Hypothalamus (tissue), 51 donors: Measurements from ENCODE around the gene ARID1B.

Experiments used
- DNase-seq, 51 donors: peaks; one replicate each; lab custom pipeline; 2025; lab: John Stamatoyannopoulos, UW

Gene ARID1B

DNA sequence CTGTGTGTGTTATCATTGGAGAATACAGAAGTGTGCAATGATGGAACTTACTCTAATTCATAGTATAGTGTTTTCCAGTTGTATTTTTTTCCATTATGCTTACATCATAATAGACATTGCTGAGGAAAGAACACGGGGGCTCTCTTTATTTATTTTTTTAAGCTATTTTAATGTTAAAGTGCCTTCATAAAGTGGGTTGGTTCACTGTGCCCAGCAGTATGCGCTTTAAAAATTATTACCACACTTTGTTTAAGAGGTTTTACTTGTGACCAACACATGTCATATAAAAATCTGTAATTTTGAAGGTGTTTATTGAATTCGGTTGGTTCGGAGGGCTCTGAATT lies 330.4 kb downstream of the ARID1B start:
- no peak for DNase-seq

DNA sequence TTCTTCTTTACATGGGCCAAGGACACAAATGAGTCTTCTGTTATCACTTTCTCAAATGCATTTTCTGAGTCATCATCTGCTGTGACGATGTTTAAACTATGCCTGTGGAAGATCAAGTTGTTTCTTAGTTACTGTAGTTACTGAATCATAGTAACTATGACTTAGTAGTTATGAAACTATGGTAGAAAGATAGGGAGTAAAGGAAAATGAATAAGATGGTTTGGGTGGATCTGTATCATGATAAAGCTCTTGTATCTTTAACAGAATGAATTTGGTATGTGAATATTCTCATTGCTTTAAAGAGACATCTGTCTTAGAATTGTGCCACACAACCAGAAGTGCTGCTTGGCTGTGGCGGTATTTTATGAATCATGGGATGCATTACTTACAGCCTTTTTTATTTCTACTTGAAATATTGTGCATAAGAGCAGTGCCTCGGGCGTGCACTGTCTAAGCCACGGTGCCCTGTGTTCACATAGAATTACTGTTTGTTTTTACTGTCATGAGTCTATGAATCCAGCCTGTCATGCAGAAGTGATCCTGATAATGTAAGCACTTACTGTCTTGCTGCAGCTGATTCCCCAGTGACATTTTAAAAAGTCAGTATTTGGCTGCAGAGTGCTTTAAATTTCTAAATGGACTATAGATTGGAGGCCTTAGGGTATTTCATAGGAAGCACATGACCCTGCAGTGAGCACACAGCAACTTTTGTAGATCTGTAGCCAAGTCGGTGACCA lies 330.9 kb downstream of the ARID1B start:
- DNase-seq = no peak

DNA sequence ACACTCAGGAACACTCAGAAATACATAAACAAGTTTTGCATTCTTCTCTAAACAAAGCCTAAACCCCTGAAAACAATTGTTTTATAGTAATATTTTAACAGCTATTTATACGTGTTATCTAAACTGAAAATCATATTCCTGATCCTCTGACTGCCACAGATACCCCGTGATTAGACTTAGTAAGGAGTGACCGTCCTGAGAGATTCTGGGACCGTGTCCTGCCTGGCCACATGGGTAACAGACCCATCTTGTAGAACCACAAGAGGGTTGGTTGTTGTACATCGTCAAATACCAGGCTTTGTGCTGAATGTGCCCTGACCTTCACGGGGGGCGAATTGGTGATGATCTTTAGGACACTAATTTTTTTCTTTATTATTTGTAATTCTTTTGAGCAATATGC lies 331.7 kb downstream of the ARID1B start:
- no peak for DNase-seq

DNA sequence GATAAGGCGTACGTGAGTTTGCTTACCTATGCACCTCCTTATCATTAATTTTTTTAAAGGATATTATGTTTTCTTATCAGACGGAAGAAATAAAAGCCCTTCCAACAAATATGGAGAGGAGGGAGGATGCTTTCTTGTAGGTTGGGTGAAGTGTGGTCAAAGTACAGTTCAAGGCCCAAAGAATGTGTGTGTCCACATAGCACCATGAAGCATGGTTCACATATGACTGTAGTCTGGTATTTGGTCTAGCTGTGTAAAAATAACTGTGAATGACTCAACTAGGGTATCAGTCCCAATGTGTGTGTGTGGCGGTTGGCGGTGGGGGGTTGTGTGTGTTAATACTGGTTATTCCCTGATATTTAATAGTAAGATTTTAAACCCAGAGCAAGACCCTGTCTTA lies 333.4 kb downstream of the ARID1B start:
- DNase-seq = no peak

DNA sequence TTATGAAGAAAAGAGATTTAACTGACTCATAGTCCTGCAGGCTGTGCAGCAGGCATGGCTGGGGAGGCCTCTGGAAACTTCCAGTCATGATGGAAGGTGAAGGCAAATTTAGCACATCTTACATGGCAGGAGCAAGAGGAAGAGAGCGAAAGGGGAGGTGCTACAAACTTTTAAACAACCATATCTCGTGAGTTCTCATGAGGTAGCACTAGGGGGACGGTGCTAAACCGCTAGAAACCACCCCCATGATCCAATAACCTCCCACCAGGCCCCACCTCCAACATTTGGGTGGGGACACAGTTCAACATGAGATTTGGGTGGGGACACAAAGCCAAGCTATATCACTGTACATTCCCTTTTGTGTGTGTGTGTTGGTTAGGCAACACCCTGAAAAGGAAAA lies 336.2 kb downstream of the ARID1B start:
- DNase-seq = no peak

DNA sequence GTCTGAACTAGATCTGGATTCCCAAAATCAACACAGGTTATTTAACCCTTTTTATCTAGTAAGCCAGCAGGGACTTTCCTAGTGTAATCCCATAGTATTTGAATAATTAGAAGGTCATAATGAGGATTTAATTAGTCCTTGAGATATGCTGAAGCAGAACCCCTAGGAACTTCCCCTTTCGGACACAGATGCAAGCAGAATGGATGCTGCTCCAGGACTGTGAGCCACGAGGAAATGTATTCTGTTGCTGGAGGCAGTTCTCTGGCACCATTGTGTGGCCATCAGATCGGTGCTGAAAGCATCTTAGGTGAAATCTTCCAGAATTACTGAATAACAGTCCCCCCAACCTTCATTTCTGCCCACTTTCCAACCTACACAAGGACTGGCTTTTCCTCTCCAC lies 339.2 kb downstream of the ARID1B start:
- no peak for DNase-seq

DNA sequence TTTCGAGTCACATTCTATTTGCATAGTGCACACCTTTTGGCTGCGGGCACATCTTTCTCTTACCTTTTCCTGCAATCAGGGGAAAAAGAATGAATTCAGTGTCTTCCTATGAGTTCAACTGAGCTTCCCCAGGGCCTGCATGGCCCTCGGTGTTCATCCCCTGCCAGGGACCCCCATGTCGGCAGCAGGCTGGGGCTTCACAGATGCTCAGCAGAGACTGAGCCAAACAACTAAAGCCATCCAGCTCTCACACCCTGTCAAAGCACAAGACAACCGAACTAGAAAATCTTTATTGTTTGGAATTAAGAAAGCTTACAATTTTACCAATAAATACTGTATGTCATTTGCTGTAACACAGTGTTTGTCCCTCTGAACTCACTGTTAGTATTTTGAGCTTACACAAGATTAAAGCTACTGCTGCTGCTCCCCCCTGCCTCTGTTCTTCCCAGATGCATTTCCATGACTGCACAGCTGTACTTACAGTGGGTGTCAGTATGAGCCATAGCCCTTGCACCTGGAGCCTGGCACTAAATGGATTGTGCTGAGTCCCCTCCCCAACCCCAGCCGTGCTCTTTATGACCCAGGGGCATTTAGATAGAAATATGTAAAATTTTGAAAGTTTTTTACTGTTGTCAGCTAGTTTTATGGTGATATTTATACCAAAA lies 340.4 kb downstream of the ARID1B start:
- DNase-seq = no peak

DNA sequence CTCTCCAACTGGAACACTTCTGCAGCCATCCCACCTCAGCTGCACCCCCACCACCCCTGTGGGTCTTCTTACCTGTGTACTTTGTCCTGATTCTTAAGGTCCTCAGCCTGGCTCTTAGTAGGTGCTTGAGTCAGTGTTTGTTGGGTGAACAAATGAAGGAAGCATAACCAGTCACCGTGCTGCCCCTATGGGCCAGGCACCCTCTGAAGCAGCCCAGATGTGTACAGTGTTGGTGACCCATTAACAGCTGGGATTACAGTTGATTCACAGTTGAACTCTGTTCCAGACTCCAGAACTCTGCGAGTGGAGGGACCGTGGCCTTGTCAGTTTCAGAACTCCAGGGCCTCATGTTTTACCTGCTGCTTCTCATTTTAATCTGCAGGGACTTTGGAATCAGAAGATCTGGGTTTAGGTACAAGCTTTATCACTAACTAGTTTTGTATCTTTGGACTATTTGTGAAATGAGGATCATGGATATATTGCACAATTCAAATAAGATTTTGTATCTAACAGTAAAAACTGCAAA lies 342.4 kb downstream of the ARID1B start:
- DNase-seq = no peak

DNA sequence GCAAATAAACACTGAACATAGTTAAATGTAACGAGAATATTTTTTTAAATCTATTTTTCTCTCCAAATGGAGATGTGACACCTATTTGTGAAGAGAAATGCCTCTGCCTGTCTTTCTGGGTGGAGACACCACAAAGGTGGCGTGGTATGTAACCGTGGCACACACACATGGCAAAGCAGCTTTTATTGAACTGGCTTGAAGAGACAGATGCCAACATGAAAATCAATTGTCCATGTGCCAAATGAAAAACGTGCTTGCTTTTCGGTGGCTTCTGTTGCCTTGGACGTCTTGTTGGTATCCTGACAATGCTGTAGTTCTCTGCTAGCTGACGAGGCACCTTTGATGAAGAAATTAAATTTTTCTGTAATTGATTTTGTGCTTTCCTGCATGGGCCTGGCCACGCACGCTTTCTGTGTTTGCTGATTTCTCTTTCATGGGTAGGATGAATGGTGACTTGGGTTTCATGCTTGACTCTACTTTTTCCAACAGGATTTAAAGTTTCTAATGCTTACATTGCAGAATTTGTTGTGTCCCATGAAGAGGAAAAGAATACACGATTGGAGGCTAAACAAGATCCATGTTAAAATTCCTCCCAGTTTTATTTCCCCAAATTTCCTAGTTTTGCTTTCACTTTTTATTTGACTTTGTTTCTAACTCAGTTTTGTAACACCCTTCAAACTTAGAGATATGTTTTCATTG lies 343.5 kb downstream of the ARID1B start:
- DNase-seq = no peak

DNA sequence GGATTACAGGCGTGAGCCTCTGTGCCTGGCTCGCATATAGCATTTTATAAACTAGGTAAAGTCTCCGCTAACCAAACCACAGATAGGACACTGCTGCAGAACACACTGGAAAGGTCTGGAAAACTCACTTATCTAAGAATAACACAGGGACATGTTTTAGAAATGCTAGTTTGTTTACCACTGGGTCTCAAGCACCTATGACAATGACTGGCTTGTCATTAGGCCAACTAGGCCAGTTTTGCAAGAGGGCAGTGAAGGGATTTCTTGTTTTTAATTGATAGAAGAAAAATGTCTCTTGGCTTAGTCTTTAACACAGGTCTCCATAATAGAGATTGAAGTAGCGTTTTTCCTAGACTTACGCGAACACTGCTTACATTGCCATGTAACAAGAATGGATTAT lies 344.7 kb downstream of the ARID1B start:
- DNase-seq = no peak

DNA sequence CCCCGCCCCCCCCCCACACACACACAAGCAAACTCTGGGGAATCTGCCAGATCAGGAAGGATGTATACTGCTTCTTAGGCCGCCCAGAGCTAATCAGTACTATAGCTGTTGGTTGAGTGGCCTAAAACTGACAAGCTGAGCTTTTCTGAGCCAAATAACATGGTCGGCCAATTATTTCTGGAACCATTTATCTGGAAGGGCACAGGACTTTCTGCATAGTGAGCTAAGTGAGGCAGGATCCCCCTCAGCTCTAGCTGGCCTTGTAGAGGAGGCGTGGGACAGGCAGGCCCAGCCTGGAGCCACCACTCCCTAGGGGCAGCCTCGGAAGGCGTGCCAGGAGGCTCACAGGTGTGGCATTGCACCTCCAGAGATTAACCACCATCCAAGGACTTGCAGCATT lies 346.1 kb downstream of the ARID1B start:
- no peak for DNase-seq

DNA sequence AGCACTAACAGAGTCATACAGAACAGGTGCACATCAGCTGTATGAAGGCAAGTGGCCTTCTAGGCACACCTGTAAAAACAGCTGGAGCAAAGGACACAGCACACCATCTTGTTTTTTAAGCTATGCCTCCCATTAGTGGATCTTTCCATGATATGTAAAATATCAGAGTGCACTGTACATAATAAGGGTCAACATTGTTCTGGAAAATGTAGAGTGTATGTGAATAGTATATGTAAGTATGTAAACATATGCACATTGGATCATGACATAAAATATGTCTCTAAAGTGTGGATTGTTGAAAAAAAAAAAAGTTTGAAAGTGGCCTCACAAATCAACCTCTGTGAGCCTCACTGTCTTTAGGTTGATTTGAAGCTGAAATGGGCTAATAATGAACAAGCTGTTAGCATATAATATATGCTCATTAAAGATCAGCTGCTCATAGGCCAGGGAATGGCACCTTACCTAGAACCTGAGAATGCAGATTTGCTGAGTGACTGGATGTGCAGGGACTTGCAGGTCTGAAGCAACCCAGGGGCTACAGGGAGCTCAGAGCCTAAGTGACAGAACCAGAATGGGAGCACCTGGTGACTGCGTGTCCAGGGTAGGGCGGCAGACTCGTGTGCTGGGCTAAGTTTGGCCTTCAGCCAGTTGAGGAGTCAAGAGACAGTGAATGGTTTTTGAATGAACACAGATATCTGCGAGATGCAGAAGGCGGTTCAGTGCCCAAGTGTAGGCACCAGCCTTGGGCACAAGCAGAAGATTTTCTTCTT lies 347.5 kb downstream of the ARID1B start:
- DNase-seq = no peak

DNA sequence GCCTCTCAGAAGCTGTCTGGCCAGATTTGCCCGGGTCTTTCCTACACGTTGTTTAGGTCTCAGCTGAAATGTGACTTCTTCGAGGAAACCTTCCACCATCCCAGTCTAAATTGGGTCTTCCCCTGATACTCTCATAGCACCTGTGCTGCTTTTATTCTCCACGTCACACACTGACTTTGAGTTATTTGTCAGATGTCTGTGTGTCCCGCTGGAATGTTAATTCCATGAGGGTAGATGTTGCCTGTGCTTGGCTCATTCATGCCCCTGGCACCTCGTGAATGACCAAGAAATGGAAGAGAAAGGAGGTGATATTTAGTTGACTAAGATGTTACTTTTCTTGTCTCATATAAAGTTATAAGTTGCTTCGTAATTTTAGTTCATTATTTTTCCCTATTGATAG lies 348.4 kb downstream of the ARID1B start:
- no peak for DNase-seq

DNA sequence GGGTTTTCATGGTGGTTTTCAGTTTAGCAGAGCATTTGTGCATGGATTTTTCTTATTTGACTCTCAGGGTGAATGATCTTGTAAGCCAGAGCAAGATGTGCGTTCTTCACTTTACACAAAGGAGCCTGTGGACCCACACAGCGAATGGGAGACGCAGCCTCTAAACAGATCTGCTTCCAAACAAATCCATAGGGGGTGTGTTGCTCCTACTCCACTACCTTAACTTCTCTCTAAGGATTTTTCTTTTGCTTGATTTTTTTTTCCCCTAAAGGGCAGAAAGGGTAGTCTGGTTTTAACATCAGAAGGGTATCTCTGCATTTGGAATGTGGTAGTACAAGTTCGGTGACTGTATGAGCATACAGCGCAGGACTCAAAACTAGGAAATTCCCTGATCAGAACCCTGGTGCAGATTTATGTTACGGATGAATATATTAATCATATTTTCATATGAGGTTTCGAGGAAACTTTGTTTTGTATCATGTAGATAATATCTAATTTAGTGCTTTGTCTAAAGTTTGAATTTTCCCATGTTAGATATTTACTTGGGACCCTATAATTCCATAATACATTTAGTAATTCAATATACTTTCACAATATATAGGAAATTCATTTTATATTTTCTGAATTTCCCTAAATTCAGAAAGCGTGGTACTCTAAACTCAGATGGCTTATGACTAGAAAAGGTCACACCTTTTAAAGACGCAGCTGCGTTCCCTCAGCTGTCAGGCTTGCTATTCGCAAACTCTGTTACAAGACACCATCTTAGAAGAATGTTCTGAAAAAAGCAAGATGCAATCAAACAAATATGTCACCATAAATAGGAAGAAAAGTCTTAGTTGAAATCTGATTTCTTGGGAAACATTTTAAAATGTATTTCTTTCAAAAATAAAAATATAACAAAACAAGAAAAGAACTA lies 349.3 kb downstream of the ARID1B start:
- DNase-seq = no peak

DNA sequence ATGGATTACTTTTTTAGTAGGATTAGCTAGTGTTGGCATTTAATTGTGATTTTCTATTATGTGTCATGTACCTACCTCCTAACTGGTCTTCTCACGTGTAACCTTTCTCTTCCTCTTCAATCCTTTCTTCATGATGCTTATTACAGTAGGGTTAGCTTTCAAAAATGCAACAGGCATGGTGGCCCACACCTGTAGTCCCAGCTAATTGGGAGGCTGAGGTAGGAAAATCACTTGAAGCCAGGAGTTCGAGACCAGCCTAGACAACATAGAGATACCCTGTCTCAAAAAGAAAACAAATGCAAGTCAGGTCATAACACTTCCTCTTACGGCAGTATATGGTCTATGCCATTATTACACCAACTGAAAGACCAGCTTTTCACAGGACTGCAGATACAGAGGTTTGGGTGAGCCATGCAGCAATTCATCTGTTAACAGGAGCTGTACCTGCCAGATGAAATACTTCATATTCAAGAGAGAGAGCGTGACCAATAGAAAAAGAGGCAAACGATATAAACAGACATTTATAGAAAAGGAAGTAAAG lies 351.1 kb downstream of the ARID1B start:
- no peak for DNase-seq

DNA sequence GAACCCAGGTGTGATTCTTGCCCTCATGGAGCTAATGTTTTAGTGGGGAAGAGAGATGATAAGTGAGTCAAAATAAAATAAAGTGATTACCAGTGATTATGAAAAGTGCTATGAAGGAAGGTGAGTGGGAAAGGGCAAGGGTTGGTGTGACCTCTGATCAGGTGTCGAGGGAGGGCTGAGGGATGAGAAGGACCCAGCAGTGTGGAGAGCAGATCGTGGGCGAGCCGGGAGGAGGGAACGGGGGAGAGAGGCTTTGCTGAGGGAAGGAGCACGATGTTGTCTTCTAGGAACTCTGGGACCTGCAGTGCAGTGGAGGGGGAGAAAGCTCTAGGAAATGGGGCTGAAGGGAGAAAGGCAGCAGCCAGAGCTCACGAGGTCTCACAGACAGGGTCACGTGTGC lies 354.1 kb downstream of the ARID1B start:
- DNase-seq = no peak

DNA sequence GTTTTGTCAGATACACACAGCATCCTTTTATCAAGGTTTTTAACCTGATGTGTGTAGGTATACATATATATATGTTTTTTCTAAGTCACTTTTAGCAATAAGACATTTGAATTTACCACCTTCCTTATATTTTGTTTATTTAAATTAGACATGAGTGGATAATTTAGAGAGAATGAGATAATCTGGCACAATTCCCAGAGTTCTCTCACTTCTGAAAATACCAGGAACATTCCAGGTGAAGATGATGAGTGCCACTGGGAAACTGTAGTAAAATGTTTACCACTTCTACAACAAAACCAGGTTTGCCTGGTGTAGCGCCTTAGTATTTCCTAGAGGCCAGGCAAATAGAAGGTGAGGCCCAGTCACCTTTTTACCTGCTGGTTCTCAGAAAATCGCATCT lies 356.7 kb downstream of the ARID1B start:
- no peak for DNase-seq

DNA sequence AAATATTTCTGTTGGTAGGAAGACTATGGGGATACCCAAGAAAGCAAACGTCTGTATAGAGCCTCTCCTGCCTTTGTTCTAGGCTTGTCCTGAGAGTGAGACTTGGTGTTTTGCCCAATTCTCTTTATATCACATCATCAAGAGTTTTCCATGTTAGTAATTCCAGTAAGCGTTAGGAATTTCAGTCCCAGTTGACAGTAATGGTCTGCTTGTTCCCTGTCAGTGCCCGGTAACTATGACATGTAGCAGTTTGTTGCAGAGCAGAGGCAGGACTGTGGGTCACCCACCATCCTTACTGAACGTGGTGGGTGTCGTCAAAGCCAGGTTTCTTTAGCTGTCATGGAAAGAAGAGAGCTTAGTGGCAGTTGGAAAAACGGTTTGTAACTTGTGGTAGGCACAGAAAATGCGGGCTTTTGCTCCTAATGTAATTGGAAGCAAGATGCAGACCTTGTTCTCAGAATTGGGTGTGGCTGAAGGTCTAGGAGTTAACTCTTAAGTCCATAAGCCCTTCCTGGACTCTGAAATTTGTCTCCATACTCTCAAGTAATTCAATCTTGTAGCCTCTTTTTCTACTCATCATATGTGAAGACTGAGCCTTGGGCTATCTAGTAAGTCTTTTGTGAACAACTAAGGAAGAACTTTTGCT lies 357.3 kb downstream of the ARID1B start:
- no peak for DNase-seq

DNA sequence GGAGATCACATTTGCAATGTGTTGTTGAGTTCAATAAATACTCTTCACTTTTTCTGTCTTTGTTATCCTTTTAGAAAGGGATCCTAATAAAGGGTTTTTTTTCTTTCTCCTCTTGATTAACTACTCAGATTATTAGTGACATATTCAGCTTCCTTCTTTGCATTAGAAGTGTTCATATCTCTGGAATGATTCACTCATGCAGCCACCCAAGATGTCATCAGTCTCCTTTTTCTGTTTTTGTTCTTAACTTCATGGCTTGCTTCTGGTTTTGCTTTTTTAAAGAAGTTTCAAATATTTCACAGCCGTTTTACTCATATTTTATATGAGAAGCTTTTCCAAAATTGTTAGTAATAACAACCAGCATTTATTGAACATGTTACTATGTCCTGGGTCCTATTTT lies 358.5 kb downstream of the ARID1B start:
- DNase-seq = no peak
